ENCODE results near the gene CHRNA9.
A peak's percentile ranks its signal among the peaks of the same experiment; 100 is the strongest.

Gene CHRNA9

GRCh38 chr4:40311811-40312346, 23.3 kb upstream of the CHRNA9 start:
- no peak overlapping the region for H3K4me3 ChIP-seq (ENCODE audit: low read depth, low read length)
- no peak for TF ChIP-seq MAX (IDR thresholded peaks at IDR 0.05; ENCODE audit: low read depth, low read length)
- no peak for TF ChIP-seq POLR2A (IDR thresholded peaks at IDR 0.05; ENCODE audit: extremely low read depth, insufficient read length)
- no peak for TF ChIP-seq CTCF (IDR thresholded peaks at IDR 0.05; ENCODE audit: low read depth, low read length)
- TF ChIP-seq MYC (IDR thresholded peaks at IDR 0.05; ENCODE audit: low read depth, low read length): no peak
- DNase-seq (ENCODE audit: low read depth): no peak

GRCh38 chr4:40314951-40315350, 20.2 kb upstream of the CHRNA9 start:
- DNase-seq (ENCODE audit: low read depth): peak; percentile 89
- TF ChIP-seq MAX (IDR thresholded peaks at IDR 0.05; ENCODE audit: low read depth, low read length) (no peak), CTCF (IDR thresholded peaks at IDR 0.05; ENCODE audit: low read depth, low read length) (no peak), MYC (IDR thresholded peaks at IDR 0.05; ENCODE audit: low read depth, low read length) (no peak), POLR2A (IDR thresholded peaks at IDR 0.05; ENCODE audit: extremely low read depth, insufficient read length) (no peak)
- H3K4me3 ChIP-seq (ENCODE audit: low read depth, low read length): no peak overlapping the region

- no peak for TF ChIP-seq CTCF (IDR thresholded peaks at IDR 0.05; ENCODE audit: low read depth, low read length)
- no peak for TF ChIP-seq MYC (IDR thresholded peaks at IDR 0.05; ENCODE audit: low read depth, low read length)
- TF ChIP-seq POLR2A (IDR thresholded peaks at IDR 0.05; ENCODE audit: extremely low read depth, insufficient read length): no peak
- no peak for TF ChIP-seq MAX (IDR thresholded peaks at IDR 0.05; ENCODE audit: low read depth, low read length)
- H3K4me3 ChIP-seq (ENCODE audit: low read depth, low read length): peak overlapping the region; percentile 56
- peak; percentile 61 for DNase-seq (ENCODE audit: low read depth)
Measured at GRCh38 chr4:40316333-40316781, 18.8 kb upstream of the CHRNA9 start.

- TF ChIP-seq POLR2A (IDR thresholded peaks at IDR 0.05; ENCODE audit: extremely low read depth, insufficient read length) (no peak), CTCF (IDR thresholded peaks at IDR 0.05; ENCODE audit: low read depth, low read length) (peak; percentile 69), MYC (IDR thresholded peaks at IDR 0.05; ENCODE audit: low read depth, low read length) (peak; percentile 53), MAX (IDR thresholded peaks at IDR 0.05; ENCODE audit: low read depth, low read length) (peak; percentile 48; the same call in 1 of the 2 replicates)
- H3K4me3 ChIP-seq (ENCODE audit: low read depth, low read length): peak overlapping the region; percentile 56
- DNase-seq (ENCODE audit: low read depth): peak; percentile 95
Measured at GRCh38 chr4:40316782-40317635, 18.1 kb upstream of the CHRNA9 start.

GRCh38 chr4:40317916-40318658, 17.0 kb upstream of the CHRNA9 start:
- no peak overlapping the region for H3K4me3 ChIP-seq (ENCODE audit: low read depth, low read length)
- no peak for DNase-seq (ENCODE audit: low read depth)
- TF ChIP-seq MYC (IDR thresholded peaks at IDR 0.05; ENCODE audit: low read depth, low read length) (no peak), MAX (IDR thresholded peaks at IDR 0.05; ENCODE audit: low read depth, low read length) (no peak), CTCF (IDR thresholded peaks at IDR 0.05; ENCODE audit: low read depth, low read length) (no peak), POLR2A (IDR thresholded peaks at IDR 0.05; ENCODE audit: extremely low read depth, insufficient read length) (no peak)

Measured in NB4 (cell line).